ENCODE results near the gene ALDH8A1.

- TF ChIP-seq CTCF (IDR thresholded peaks at IDR 0.05) (no peak), POLR2AphosphoS5 (IDR thresholded peaks at IDR 0.05) (no peak), POLR2A (IDR thresholded peaks at IDR 0.05) (no peak)
Observed at GRCh38 chr6:134928151-134928900, 21.6 kb downstream of the ALDH8A1 start.
